ENCODE results near the gene CDC23. TPM values are rescaled to one million over a fixed set of nuclear protein-coding genes. Genes with fewer than 3 reads are reported as not detected.
A peak's percentile ranks its signal among the peaks of the same experiment; 100 is the strongest.
"Not testable (repeated sequence)": the region's sequence is repeated elsewhere in the genome, so short reads cannot be mapped to it uniquely, and the experiment has no call there.

CDC23 gene
- total RNA-seq, result 10 to 100 TPM; 17.2 to 33.1 (median 19.7) TPM
- 10 to 100 TPM in 1 of 3 donors, 1 to 10 TPM in 2; 7.8 to 15.2 (median 9.5) TPM for polyA plus RNA-seq

GRCh38 chr5:138213161-138214029 lies at the start of gene CDC23:
Gene CDC23 (minus strand): TSS chr5:138213323. CDS start chr5:138213312, 11 bp downstream.
- WGBS, 2 donors, result 2% methylated on average over 32 of the region's 32 CpGs
- intact Hi-C loops (cut with DNase I), result loop anchor here (2.0 to 5.0 kb wide), 2 partner anchors 35 to 124 kb away; partner anchors contain the start of genes BRD8, FAM53C and KIF20A
- peaks cover 0 to 20% (median 2%) of the 10 kb centered on the region in 4 donors for H3K36me3 ChIP-seq
- H3K4me3 ChIP-seq, result peak within 1 kb of the TSS; percentile 89 to 98 (median 92)
- DNase-seq, result peak; percentile 96
- H3K27me3 ChIP-seq, result no peaks in the 10 kb centered on the region
- H3K4me1 ChIP-seq, result peaks cover 0 to 29% (median 24%) of the 10 kb centered on the region in 4 donors
- TF ChIP-seq POLR2AphosphoS5 (IDR thresholded peaks at IDR 0.05) (peak; percentile 77 to 87 (median 82)), POLR2A (IDR thresholded peaks at IDR 0.05) (peak; percentile 34 to 66), EP300 (IDR thresholded peaks at IDR 0.05) (no peak)
- H3K27ac ChIP-seq, result peak within 1 kb of the TSS; percentile 82 to 85 (median 83)
- no peaks in the 10 kb centered on the region for H3K9me3 ChIP-seq

GRCh38 chr5:138258704-138259292 lies 45.7 kb upstream of the CDC23 start:
- DNase-seq, result no peak
- Histone ChIP-seq H3K27ac (no peak overlapping the region), H3K9me3 (no peaks in the 10 kb centered on the region), H3K4me1 (no peaks in the 10 kb centered on the region), H3K27me3 (no peaks in the 10 kb centered on the region), H3K4me3 (no peak overlapping the region), H3K36me3 (no peaks in the 10 kb centered on the region)
- TF ChIP-seq POLR2A (IDR thresholded peaks at IDR 0.05), result no peak
- TF ChIP-seq POLR2AphosphoS5 (IDR thresholded peaks at IDR 0.05), result no peak
- TF ChIP-seq CTCF (IDR thresholded peaks at IDR 0.05), result no peak
- no peak for TF ChIP-seq EP300 (IDR thresholded peaks at IDR 0.05)
- intact Hi-C loops (cut with DNase I), result no loop called here
- WGBS, 2 donors, result 70 to 73% methylated on average over 4 of the region's 4 CpGs

GRCh38 chr5:138257583-138257982 lies 44.5 kb upstream of the CDC23 start:
- no peaks in the 10 kb centered on the region for H3K27me3 ChIP-seq
- no peak overlapping the region for H3K4me3 ChIP-seq
- intact Hi-C loops (cut with DNase I), result no loop called here
- WGBS, 2 donors, result 79 to 88% methylated on average over 29 of the region's 29 CpGs
- H3K36me3 ChIP-seq, result no peaks in the 10 kb centered on the region
- H3K4me1 ChIP-seq, result no peaks in the 10 kb centered on the region
- H3K9me3 ChIP-seq, result no peaks in the 10 kb centered on the region
- no peak overlapping the region for H3K27ac ChIP-seq
- DNase-seq, result no peak
- no peak for TF ChIP-seq EP300 (IDR thresholded peaks at IDR 0.05)
- TF ChIP-seq POLR2A (IDR thresholded peaks at IDR 0.05), result no peak
- TF ChIP-seq POLR2AphosphoS5 (IDR thresholded peaks at IDR 0.05), result no peak
- no peak for TF ChIP-seq CTCF (IDR thresholded peaks at IDR 0.05)

GRCh38 chr5:138252944-138253343 lies 39.8 kb upstream of the CDC23 start:
- TF ChIP-seq CTCF (IDR thresholded peaks at IDR 0.05) (no peak), POLR2AphosphoS5 (IDR thresholded peaks at IDR 0.05) (no peak), EP300 (IDR thresholded peaks at IDR 0.05) (no peak), POLR2A (IDR thresholded peaks at IDR 0.05) (no peak)
- Histone ChIP-seq H3K27me3 (no peaks in the 10 kb centered on the region), H3K4me3 (no peak overlapping the region), H3K4me1 (no peaks in the 10 kb centered on the region), H3K36me3 (no peaks in the 10 kb centered on the region), H3K27ac (no peak overlapping the region), H3K9me3 (no peaks in the 10 kb centered on the region)
- intact Hi-C loops (cut with DNase I), result no loop called here
- DNase-seq, result no peak
- WGBS, 2 donors, result 84 to 88% methylated on average over 3 of the region's 3 CpGs

- WGBS, 2 donors, result 89 to 90% methylated on average over 2 of the region's 2 CpGs
These were observed 34.7 kb upstream of the CDC23 start for GRCh38 chr5:138247800-138248199.

More at GRCh38 chr5:138247800-138248199, 34.7 kb upstream of the CDC23 start:
- H3K27me3 ChIP-seq; intact Hi-C loops (cut with DNase I); DNase-seq; H3K4me1 ChIP-seq; H3K9me3 ChIP-seq; H3K27ac ChIP-seq; H3K36me3 ChIP-seq; H3K4me3 ChIP-seq: not testable (repeated sequence)
